Measurements from ENCODE around the gene SAP30BP. TPM values are rescaled to one million over a fixed set of nuclear protein-coding genes. Genes with fewer than 3 reads are reported as not detected.
A peak's percentile ranks its signal among the peaks of the same experiment; 100 is the strongest.

The SAP30BP gene
- 34.3 and 47.4 TPM in 2 replicates for total RNA-seq
- polyA plus RNA-seq (2012), result 76.6 TPM

DNA sequence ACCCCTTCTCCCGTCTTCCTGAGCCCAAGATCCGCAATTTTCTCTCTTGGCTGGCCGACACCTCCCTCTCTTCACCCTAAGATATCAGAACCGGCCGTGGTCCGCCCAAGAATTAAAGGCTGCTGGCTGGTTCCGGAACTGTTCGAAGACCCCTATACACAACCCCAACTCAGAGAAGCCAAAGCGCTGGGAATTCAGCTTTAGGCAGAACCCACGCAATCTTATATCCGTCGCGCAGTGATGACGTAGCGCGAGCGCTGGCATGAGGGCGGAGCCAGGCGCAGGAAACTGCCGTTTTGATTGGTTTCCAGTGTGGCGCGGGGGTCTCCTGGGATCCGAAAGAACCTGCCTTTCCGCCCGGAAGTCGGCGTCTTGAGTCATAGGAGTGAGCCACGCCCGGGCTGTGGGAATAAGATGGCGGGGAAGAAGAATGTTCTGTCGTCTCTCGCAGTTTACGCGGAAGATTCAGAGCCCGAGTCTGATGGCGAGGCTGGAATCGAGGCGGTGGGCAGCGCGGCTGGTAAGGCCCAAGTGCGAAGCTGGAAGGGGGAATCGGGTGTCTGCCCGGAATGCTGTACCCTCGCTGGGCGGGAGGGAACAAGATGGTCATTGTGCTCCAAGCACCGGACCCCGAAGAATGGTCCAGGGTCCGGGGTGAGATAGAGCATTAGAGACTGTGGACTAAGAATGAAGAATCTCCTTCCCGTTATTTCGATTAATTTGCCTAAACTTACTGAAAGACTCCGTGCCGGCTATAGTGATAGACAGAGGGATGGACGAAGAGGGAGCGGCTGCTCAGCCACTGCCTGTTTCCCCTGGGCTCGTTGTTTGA, at the start of gene SAP30BP, which contains the start of gene RECQL5:
Gene SAP30BP (plus strand): TSS at position 380 of the 832 bp plus-strand sequence. CDS start 35 bp downstream, at position 415.
Gene RECQL5 (minus strand): TSS at position 196 of the 832 bp plus-strand sequence. CDS start 597 bp downstream, outside the sequence.
- peak; percentile 99 for DNase-seq (ENCODE audit: low read depth)

DNA sequence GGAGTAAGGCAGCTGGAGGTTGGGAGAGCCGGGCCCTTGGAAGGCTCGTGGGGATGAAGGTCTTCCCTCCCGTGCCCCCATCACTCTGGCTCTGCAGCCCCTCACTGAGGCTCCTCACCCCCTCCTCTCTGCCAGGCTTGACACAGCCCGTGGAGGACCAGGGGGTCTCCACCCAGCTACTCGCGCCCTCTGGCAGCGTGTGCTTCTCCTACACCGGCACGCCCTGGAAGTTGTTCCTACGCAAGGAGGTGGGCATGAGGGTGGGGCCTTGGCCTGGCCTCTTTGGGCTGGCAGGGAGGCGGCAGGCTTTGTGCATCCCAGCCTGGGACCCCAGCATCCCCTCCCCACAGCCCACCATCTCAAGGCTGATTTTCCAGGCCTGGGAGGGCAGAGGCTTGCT, 49.5 kb upstream of the SAP30BP start:
- DNase-seq (ENCODE audit: low read depth), result no peak

DNA sequence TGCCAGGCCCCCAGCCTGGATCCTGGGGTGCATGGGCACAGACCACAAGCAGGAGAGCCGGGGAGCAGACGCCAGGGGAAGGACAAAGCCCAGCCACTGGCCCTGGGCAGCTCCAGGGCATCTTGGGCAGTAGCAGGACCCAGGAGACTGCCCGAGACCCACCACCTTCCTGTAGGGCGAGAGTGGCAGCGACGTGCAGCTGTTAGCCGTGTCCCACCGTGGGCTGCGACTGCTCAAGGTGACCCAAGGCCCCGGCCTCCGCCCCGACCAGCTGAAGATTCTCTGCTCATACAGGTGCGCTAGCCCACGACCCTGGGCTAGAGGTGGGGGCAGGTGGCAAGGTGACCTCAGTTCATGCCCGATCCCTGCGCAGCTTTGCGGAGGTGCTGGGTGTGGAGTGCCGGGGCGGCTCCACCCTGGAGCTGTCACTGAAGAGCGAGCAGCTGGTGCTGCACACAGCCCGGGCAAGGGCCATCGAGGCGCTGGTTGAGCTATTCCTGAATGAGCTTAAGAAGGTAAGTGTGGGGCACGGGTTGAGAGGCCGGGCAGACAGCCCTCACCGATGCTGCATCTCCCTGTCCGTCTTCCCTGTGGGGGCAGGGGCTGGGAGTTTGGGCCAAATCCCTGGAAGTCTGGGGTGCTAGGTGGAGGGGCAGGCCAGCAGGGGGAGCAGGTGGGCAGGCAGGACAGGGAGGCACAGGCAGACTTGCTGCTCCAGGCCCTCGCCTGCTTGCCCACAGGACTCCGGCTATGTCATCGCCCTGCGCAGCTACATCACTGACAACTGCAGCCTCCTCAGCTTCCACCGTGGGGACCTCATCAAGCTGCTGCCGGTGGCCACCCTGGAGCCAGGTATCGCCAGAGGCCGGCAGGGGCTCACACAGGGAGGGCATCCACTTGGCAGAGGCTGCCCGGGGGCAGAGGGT, 47.4 kb upstream of the SAP30BP start:
- DNase-seq (ENCODE audit: low read depth), result peak; percentile 34

DNA sequence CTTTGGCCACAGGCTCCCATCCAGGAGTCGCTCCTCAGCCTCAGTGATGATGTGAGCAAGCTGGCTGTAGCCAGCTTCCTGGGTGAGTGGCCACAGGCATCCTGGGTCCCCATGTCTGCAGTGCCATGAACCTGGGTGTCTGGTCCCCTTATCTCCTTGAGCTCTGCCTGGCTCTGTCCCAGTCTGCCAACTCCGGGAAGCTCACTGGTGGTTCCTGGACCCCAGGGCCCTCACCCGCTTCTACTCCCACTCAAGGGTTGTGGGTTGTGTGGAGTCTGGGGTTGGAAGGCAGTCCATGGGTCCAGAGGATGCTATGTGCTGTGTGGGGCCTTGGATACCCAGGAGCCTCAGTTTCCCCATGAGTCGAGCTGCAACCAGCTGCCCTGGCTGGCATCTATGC, 45.6 kb upstream of the SAP30BP start:
- no peak for DNase-seq (ENCODE audit: low read depth)

DNA sequence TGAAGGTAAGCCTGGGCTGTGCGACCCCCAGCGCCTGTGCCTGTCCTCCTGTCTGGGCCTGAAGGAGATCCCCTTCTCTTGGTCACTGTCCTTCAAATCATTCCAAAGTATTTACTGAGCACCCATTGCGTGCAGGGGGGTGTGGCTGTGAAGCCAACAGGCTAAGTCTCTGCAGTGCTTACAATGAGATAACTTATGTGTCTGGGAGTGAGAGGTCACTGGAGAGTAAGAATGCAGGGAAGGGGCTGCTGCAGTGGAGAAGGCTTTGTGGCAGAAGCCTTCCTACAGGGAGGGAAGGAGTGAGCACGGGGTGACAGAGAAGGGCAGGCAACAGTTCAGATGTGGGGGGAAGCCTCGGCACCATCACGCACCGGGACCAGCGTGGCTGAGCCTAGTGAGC, 45.1 kb upstream of the SAP30BP start:
- DNase-seq (ENCODE audit: low read depth), result no peak

DNA sequence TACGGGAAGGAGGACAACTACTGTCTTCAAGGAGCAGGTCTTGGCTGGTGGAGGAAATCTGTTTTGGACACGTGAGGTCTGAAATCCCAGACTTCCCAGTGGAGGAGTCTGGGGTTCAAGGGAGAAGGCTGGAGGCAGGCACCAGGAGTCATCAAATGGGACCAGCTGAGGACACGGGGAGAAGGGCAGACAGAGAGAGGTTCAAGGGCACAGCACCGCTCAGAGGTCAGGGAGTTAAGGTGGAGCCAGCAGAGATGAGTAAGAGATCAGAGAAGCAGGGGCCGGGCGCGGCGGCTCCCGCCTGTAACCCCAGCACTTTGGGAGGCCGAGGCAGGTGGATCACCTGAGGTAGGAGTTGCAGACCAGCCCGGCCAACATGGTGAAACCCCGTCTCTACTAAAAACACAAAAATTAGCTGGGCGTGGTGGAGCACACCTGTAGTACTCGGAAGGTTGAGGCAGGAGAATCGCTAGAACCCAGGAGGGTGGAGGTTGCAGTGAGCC, 44.3 kb upstream of the SAP30BP start:
- no peak for DNase-seq (ENCODE audit: low read depth)

DNA sequence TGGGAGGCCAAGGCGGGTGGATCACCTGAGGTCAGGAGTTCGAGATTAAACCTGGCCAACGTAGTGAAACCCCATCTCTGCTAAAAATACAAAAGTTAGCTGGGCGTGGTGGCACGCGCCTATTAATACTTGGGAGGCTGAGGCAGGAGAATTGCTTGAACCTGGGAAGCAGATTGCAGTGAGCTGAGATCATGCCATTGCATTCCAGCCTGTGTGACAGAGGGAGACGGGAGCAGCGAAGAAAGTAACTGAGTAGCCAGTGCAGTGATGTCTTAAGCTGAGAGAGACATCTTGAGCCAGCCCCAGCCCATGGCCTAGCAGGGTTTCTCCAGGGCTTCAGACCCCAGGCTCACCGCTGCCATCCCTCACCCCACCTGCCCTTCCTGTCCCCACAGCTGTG, 43.8 kb upstream of the SAP30BP start:
- DNase-seq (ENCODE audit: low read depth), result peak; percentile 47

DNA sequence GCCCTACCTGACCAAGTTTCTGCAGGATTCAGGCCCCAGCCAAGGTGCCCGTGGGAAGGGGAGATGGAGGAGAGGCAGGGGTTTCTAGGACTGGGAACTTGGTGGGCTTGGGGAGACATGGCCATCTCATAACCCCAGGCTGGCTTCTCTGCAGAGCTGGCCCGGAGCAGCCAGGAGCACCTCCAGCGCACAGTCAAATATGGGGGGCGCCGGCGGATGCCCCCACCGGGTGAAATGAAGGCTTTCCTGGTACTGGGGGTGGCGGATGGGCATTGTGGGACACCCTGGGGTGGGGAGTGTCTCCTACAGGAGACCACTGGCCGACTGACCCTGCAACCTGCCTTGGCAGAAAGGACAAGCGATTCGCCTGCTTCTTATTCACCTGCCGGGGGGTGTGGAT, 43.1 kb upstream of the SAP30BP start:
- DNase-seq (ENCODE audit: low read depth), result no peak

DNA sequence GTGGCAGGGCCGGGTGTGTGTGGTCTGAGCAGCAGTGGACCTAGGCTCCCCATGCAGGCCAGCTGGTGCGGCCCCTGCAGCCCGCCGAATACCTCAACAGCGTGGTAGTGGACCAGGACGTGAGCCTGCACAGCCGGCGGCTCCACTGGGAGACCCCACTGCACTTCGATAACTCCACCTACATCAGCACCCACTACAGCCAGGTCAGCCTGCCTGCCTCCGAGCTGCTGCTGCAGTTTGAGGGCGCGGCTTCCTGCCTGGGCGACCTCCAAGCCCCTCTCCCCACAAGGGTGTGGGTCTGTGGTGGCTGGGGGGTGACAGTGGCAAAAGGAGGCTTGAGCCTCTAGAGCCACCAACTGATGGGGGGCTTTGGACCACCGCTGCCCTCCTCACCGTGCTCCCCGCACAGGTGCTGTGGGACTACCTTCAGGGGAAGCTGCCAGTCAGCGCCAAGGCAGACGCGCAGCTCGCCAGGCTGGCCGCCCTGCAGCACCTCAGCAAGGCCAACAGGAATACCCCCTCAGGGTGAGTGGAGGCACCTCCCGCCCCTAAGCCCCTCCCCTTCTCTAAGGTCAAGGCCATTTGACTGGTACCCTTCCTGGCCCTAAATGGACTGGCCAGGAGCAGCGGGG, 42.3 kb upstream of the SAP30BP start:
- no peak for DNase-seq (ENCODE audit: low read depth)

DNA sequence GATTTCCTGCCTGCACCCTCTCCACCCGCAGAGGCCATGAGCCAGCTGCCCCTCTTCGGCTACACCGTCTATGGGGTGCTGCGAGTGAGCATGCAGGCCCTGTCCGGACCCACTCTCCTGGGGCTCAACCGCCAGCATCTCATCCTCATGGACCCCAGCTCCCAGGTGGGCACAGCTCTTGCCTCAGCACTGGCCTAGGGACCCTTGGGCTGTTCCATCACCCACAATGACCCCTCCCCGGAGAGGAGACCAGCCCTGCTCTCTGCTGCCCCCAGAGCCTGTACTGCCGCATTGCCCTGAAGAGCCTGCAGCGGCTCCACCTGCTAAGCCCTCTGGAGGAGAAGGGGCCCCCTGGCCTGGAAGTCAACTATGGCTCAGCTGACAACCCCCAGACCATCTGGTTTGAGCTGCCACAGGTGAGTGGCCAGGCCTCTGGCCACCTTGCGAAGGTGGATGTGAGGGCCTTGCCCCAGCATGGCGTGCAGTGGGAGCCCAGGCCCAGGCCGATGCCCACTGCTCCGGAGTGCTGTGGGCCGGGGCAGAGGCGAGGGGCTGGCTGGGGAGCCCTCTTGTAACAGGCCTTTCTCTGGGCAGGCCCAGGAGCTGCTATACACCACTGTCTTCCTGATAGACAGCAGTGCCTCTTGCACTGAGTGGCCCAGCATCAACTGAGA, 41.2 kb upstream of the SAP30BP start:
- peak; percentile 40 for DNase-seq (ENCODE audit: low read depth)

DNA sequence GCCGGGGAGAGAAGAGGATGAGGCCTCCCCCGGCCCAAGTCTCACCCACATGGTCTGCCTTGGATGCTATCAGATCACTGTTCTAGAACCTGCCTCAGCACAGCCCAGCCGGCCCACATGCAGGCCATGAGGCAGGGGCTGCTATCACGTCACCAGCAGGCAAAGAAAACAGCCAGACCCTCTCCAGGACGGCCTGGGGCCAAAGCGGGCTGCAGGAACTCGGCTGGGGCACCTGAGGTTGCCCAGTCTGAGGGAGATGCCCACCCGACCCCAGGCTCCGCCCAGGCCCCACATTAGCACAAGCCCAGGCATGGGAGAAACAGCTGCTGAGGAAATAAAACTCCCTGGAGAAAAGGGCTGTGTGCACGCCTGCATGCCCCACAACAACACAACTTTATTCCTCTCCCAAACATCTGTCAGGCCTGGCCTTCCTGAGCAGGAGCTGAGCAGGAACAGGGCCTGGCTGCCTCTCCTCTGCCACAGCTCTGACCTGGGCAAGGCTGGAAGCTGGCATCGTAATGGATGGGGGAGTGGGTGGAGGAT, 40.6 kb upstream of the SAP30BP start:
- peak; percentile 35 for DNase-seq (ENCODE audit: low read depth)

DNA sequence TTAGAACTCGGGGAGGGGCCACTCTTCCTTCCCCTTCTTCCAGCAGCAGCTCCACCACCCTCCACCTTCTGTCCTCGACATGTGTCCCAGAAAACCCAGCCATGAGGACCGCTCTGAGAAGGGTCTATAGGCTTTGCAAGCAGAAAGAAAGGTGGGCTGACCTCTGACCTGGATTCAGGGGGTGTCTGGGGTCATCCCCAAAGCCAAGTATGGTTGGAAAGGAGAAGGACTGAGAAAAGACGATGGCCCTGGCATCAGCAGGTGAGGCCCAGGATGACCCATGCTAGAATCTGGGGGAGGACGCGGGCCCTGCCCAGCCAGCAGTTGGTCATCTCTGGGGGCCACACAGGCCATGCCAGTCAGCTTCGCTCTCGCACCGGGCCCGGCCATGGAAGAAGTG, 40.0 kb upstream of the SAP30BP start:
- no peak for DNase-seq (ENCODE audit: low read depth)

DNA sequence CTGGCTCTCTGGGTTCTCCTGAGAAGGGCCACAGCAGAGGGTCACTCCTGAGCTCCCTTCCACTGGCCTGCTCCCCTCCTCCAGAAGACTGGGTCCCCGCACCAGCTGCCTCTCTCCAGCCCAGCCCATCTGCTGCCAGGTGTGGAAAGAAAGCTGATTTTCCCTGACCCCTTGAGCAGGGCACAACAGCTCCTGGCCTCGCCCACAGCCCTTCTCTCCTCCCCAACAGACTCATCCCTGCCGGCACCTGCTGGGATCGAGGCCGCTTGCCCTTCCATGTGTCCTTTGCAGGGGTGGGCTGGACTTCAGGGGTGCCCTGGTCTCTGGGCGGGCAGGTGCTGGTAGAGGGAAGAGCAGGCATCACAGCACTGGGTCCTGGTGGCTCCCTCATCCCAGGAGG, 38.7 kb upstream of the SAP30BP start:
- DNase-seq (ENCODE audit: low read depth), result no peak

DNA sequence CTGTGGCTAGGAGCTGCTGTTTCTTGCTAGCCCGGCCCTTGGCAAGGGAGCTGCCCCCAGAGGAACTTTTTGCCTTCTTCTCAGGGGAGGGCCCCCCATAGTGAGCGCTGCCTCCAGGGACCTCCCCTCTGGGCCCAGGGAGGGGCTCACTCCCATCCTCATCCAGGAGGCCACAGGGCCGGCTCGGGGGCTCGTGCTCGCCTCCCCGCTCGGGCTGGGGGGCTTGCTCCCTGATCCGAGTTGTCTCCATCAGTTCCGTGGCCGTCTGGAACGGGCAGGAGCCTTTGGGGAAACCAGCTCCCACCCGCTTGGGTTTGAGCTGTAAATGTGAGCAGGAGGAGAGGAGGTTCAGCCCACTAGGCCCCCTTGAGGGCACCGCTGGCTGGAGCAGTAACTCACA, 38.0 kb upstream of the SAP30BP start:
- DNase-seq (ENCODE audit: low read depth), result no peak

DNA sequence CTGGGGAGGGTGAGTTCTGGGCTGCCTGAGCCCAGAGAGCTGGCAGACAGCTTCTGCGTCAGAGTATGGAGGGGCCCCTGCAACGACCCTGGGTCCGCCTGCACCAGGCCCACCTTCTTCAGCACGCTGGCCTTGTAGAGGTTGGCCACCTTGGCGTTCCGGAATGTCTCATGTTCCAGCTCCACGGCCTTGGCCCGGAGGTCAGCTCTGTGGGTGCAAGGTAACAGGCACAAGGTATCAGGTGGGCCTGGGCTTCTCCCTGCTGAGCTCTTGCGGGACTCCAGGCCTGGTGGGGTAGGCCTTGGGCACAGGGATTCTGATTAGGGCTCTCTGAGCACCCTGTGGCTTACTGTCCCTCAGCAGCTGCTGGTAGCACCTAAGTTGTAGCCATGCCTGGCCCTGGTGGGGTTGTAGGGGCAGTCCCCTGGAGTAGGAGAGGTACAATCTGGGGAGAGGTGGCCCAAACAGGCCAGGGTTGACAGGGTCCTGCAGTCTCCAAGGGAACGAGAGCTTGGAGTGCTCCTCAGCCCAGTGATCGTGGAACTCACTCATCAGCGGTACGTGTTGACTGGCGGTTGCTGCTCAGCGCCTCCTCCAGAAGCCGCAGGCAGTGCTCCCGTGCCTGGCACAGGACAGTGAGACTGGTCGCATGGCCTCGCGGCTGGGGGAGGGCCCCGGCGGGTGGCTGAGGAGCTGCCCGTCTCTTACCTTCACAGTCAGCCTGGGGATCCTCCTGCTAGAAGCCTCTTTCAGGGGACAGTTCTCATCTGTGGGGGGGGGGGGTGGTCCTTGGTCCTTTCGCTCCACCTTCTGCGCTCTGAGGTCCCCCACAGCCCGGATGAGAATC, 36.8 kb upstream of the SAP30BP start:
- no peak for DNase-seq (ENCODE audit: low read depth)

DNA sequence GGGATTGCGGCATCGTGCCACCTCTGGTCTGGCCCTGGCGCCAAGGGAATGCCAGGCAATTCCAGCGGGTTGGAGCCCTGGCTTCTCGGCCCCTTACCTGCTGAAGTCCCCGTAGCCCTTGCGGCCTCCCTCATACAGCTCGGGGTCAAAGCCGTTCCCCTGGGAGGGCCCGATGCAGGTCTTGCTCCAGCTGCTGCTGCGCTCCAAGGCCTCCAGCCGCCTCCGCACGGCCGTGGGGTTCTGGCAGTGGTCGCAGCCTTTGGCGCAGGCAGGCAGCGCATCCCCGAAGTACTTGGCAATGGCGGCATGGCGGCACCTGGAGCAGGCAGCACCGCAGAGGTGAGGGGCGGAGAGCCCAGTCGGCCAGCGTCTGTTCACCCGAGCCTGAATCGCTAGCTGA, 35.8 kb upstream of the SAP30BP start:
- no peak for DNase-seq (ENCODE audit: low read depth)

DNA sequence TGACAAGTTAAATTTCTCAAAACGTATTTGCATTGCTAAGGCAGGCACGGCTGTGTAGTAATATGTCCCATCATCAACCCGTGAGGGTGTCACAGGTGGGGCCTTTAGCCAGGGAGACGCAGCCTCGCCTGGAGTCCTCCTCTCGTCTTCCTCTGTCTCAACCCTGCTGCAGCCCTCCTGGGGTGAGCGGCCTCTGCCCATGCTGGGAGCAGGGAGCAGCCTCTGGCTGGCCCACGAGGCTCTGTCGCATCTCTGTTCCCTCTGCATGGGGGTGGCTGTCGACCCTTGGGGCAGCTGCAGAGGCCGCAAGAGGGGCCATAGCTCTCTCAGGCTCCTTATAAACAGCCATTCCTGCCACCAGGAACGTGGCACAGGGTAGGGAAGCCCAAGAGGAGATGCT, 34.7 kb upstream of the SAP30BP start:
- no peak for DNase-seq (ENCODE audit: low read depth)

DNA sequence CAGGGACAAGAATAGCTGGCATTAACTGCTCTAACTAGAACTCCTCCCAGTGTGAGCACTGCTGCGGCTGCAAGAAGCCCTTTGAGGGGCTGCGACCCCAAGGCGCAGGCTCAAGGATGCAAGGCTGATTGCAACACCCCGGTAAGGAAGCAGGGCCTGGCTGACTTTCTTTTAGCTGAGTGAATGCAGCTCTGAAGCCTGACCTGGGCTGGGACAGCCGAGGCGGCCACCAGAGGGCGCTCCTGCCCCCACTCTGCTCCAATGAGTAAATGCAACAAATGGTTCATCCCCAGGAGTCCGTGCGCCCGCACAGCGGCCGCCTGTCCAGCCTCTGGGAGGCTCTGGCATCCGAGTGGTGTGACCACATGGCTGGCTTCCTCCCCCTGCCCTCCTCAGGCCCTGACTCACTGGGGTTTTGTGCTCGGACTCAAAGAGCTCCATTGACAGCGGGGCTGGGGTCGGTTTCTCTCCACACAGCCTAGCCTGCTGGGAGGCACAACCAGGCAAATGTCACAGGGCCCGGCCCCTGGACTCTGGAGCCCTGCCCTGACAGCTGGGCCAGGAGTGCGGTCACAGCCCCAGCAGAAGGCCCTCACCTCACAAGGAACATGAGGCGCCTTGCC, 34.2 kb upstream of the SAP30BP start, which contains the start of gene SMIM5:
Gene SMIM5 (plus strand): TSS at position 572 of the 623 bp plus-strand sequence. CDS start 6,768 bp downstream, outside the sequence.
- DNase-seq (ENCODE audit: low read depth), result peak; percentile 98
